Mammary epithelial cell (primary cell): Measurements from ENCODE around the gene FUOM.

Source experiments
- CTCF ChIP-seq, 2 donors: IDR thresholded peaks in 1 of 2; conservative IDR thresholded peaks in 1 of 2; 2 replicates each; pipeline ENCODE4 v1.5.1; 2011 to 2012; ENCODE audit warnings: inconsistent platforms in 2 of 2, low read length in 2 of 2, mild to moderate bottlenecking in 2 of 2, control low read depth in 1 of 2, low read depth in 1 of 2; ENCODE audit not compliant: insufficient read depth in 1 of 2; ENCODE audit errors: extremely low read depth in 1 of 2
- EZH2 ChIP-seq: IDR thresholded peaks from 2 replicates; pipeline ENCODE4 v1.6.1; 2012; ENCODE audit warnings: low read length, inconsistent platforms, borderline replicate concordance

- TF ChIP-seq CTCF (conservative IDR thresholded peaks at IDR 0.05 in 1 of 2, IDR thresholded peaks at IDR 0.05 in 1 of 2; ENCODE audit: extremely low read depth in 1 of 2, insufficient read depth in 1 of 2, low read depth in 1 of 2, low read length in 2 of 2) (no peak), EZH2 (no peak)
Observed at GRCh38 chr10:133332936-133333699, 24.7 kb downstream of the FUOM start.
